ENCODE results near the gene DOCK4. TPM values are rescaled to one million over a fixed set of nuclear protein-coding genes. Genes with fewer than 3 reads are reported as not detected.

The DOCK4 gene
- polyA plus RNA-seq, 1 donor from 2014 or later, result not detected

DNA sequence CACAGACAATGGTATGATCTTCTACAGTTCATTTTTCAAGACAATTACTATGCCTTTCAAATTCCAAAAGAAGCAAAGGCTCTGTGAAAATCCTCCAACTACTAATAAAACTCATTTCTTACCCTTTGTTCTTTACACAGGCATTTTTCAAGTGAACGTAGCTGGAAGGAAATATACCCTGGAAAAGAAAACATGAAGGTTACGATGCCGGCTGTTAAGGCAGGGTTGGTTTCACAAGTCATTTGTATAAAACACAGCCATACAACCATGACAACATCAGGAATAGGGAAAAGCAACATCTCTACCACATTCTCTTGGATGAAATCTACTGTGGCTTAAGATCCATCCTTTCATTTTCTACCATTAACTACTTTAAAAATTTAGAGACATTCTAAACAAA lies 207.9 kb downstream of the DOCK4 start:
- Mint-ChIP-seq H3K36me3 (no peaks in the 10 kb centered on the region), H3K27ac (no peak overlapping the region), H3K27me3 (peaks cover 5% of the 10 kb centered on the region), H3K9me3 (no peaks in the 10 kb centered on the region), H3K4me3 (no peak overlapping the region), H3K4me1 (peaks cover 0 to 2% (median 0%) of the 10 kb centered on the region in 3 donors)

DNA sequence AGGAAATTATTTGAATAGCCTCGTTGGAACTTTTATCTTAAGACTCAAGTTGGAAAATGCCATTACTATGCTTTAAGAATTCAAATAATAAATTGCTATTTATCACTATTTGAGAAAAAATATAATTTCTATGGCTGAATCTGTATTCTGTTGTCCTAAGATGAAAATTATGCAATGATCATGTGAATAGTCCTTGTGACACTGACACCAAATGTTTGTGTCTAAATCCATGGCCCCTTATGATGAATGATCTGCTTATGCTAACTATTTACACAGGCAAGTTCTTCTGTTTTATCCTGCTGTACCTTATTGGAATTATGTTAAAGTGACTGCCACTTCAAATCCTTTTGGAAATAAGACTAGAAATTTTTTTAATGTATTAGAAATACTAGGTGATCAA lies 208.7 kb downstream of the DOCK4 start:
- H3K4me1 Mint-ChIP-seq, result peaks cover 0 to 2% (median 0%) of the 10 kb centered on the region in 3 donors
- no peaks in the 10 kb centered on the region for H3K36me3 Mint-ChIP-seq
- no peak overlapping the region for H3K27ac Mint-ChIP-seq
- H3K27me3 Mint-ChIP-seq, result peaks cover 2% of the 10 kb centered on the region
- no peaks in the 10 kb centered on the region for H3K9me3 Mint-ChIP-seq
- H3K4me3 Mint-ChIP-seq, result no peak overlapping the region

DNA sequence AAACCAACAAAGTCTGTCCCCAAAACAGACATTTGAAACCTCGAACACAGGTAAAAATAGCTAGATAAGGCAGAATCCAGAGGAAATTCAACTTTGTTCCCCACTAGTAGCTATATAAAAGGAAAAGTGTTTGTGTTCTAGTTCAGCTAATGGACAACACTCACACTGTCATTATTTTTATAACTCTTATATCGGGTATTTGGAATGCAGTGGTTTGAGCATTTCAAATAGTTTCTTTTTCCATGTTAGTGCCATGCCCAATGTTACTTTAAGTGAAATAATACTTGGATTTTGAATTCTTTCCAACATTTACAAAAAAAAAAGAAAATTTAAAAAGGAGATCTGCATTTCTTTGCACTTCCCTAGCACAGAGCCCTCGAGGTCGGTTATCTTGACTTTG lies 213.6 kb downstream of the DOCK4 start:
- Mint-ChIP-seq H3K36me3 (no peaks in the 10 kb centered on the region), H3K9me3 (no peaks in the 10 kb centered on the region), H3K27me3 (peaks cover 2% of the 10 kb centered on the region), H3K27ac (no peak overlapping the region), H3K4me3 (no peak overlapping the region), H3K4me1 (no peaks in the 10 kb centered on the region)

DNA sequence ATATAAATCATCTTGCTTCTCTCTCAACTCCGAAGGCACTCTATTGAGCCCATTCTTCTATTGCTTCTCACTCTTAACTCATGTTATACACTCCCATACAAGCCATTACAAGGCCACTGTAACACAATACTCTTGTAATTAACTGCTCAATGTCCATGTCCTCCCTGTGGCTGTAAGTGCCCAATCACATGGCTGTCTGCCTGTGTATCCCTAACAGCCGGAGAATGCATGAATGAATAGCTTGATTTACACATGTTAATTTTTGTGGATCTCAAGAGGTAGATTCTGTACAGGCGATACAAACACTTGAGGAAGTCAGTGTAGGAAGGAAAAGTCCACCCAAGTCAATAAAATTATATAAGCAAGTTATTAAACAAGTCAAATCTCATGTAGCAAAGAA lies 215.6 kb downstream of the DOCK4 start:
- no peak overlapping the region for H3K4me3 Mint-ChIP-seq
- peaks cover 6% of the 10 kb centered on the region for H3K27me3 Mint-ChIP-seq
- peaks cover 0 to 4% (median 3%) of the 10 kb centered on the region in 3 donors for H3K4me1 Mint-ChIP-seq
- H3K27ac Mint-ChIP-seq, result no peak overlapping the region
- H3K9me3 Mint-ChIP-seq, result no peaks in the 10 kb centered on the region
- H3K36me3 Mint-ChIP-seq, result no peaks in the 10 kb centered on the region

DNA sequence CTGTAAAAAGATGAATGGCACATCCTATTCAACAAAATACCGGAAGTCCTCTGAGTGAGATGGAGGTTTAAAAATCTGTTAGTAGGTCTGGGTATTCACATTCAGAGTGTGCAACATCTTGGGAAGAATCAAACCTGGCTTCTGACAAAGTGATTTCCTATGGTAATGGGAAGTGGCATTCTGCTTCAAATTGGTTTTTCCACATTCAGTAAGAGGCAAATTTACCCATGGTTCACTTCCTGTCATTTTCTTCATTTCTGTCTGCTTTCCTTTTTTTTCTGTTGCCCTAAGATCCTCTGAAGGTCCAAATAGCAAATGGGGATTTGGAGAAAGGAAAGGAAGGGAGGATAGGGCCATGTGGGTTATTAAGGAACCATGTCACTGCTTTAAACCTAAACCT lies 218.3 kb downstream of the DOCK4 start:
- no peak overlapping the region for H3K4me3 Mint-ChIP-seq
- no peak overlapping the region for H3K27ac Mint-ChIP-seq
- H3K27me3 Mint-ChIP-seq, result peaks cover 5% of the 10 kb centered on the region
- H3K9me3 Mint-ChIP-seq, result no peaks in the 10 kb centered on the region
- H3K36me3 Mint-ChIP-seq, result no peaks in the 10 kb centered on the region
- H3K4me1 Mint-ChIP-seq, result peaks cover 0 to 4% (median 3%) of the 10 kb centered on the region in 3 donors

DNA sequence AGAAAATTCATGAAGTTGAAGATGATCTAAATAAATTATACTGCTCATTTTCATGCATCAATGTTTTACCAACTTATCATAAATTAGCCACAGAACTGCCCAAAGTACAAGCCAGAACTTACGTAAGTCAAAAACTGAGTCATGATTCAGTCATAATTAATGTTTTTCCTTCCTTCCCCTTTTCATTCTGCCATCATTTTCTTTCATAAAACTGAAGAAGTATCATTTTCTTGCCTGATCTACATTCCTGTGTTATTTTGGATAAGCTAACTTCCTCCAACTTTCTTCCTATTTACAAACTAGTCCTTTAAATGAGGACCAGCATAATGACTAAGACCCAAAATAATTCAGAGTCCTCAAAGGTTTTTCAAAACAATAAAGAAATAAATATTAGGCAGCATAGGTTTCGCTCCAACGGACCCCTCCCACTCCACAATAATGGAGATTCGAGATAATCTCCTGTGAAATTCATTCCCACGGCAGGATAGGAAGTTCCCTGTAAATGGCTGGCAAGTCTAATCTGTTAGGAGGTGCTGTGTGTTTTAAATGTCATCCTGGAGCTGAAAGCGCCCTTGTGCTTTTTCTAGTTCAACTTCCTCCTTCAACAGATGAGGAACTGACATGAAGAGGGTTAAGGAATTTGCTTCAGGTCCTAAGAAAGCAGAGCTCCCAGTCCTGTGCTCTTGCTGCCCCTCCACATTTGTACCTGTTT lies 218.9 kb downstream of the DOCK4 start:
- peaks cover 0 to 4% (median 3%) of the 10 kb centered on the region in 3 donors for H3K4me1 Mint-ChIP-seq
- H3K9me3 Mint-ChIP-seq, result no peaks in the 10 kb centered on the region
- no peaks in the 10 kb centered on the region for H3K36me3 Mint-ChIP-seq
- peak overlapping the region in 2 of 4 donors; percentile 1 to 25 for H3K4me3 Mint-ChIP-seq
- peaks cover 5% of the 10 kb centered on the region for H3K27me3 Mint-ChIP-seq
- no peak overlapping the region for H3K27ac Mint-ChIP-seq

DNA sequence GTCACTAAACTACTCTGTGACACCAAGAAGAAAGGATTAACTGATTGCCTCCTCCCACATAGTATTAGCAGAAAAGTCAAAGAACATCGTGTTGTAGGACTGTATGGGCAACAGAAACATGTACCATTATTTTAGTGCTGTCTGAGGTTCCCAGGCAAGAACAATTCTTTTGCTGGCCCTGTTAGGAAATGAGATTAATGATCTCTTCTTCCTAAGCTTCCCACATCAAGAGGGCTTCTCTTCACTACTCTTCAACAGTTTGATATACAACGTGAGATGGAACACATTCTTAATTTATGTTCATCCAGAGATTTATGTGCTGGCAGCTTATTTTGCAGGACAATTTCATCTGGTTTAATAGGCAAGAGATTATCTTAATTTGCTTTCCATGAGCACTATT lies 219.6 kb downstream of the DOCK4 start:
- no peaks in the 10 kb centered on the region for H3K9me3 Mint-ChIP-seq
- H3K27me3 Mint-ChIP-seq, result peaks cover 5% of the 10 kb centered on the region
- no peak overlapping the region for H3K4me3 Mint-ChIP-seq
- H3K27ac Mint-ChIP-seq, result no peak overlapping the region
- H3K36me3 Mint-ChIP-seq, result no peaks in the 10 kb centered on the region
- H3K4me1 Mint-ChIP-seq, result peaks cover 0 to 4% (median 3%) of the 10 kb centered on the region in 3 donors

DNA sequence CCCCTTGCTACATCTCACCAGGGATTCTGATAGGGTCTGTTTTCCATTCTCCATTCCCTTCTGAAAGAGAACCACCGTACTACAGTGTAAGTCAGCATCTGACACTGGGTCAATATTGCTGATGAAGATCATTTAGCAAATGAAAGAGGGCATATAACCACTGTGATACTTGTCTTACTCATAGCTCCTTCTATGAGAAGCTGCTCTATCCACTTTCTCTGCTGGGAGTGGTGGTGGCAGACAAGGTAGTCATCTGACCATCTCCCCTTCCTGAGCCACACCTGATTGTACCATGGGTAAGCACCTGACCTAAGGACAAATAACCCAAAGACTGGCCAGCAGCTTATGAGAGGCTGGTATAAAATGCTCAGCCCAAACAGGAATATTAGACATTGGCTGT lies 220.4 kb downstream of the DOCK4 start:
- peaks cover 5% of the 10 kb centered on the region for H3K27me3 Mint-ChIP-seq
- H3K27ac Mint-ChIP-seq, result peak overlapping the region in 1 of 3 donors; percentile 18
- no peaks in the 10 kb centered on the region for H3K36me3 Mint-ChIP-seq
- no peaks in the 10 kb centered on the region for H3K9me3 Mint-ChIP-seq
- no peak overlapping the region for H3K4me3 Mint-ChIP-seq
- H3K4me1 Mint-ChIP-seq, result peaks cover 0 to 4% (median 3%) of the 10 kb centered on the region in 3 donors

DNA sequence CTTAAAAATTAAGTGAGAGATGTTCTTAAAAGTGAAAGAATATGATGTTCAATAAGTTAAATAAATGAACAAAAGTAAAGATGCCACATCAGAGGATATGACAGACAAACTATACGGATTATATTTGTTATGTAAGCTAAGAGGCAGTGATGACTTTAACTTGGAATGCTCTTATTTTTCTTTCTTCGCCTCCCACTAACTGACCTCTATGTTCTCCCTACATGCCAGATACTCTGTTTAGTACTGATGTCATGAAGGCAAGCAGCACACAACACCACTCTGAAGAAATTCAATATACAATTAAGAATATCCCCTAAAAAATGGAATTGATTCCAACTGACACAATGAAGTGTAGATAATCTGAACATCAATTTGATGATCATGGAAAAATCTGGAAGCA lies 223.4 kb downstream of the DOCK4 start:
- Mint-ChIP-seq H3K4me3 (no peak overlapping the region), H3K4me1 (peaks cover 0 to 4% (median 3%) of the 10 kb centered on the region in 3 donors), H3K9me3 (no peaks in the 10 kb centered on the region), H3K36me3 (no peaks in the 10 kb centered on the region), H3K27me3 (peaks cover 5% of the 10 kb centered on the region), H3K27ac (no peak overlapping the region)

DNA sequence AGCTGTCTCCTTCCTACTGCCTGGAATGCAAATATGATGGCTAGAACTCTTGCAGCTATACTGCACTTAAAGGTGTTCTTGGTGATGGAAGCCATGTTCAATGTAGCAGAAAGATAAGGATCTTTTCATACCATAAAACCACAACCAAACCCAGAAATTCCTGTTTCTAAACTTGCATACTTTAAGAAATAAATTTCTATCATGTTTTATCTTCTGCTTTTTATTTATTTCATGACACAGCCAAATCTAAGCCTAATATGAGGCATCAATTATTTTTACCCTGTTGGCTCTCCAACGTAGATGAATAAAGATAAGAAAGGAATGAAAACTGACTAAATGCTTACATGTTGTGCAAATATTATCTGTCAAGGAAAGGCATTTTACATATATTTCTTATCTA lies 224.1 kb downstream of the DOCK4 start:
- no peak overlapping the region for H3K4me3 Mint-ChIP-seq
- H3K36me3 Mint-ChIP-seq, result no peaks in the 10 kb centered on the region
- H3K9me3 Mint-ChIP-seq, result no peaks in the 10 kb centered on the region
- H3K27me3 Mint-ChIP-seq, result peaks cover 2% of the 10 kb centered on the region
- H3K27ac Mint-ChIP-seq, result no peak overlapping the region
- peaks cover 0 to 1% (median under 1%) of the 10 kb centered on the region in 3 donors for H3K4me1 Mint-ChIP-seq

DNA sequence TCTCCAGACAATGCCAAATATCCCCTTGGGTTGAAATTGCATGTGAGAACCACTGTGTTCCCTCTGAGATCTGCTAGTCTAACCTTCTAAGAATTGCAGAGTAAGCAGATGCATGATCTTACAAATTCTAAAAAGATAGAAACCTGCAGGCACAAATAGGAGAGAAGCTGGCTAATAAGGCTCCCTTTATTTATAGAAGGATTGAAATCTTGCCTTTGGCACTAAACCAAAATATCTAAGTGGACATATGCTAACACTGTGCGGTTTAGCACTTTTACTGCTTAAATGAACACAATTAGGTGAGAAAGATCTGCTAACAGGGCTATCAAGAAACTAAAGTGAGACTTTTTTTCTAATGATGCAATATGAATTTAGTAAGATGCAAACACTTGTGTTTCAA lies 225.5 kb downstream of the DOCK4 start:
- H3K4me3 Mint-ChIP-seq, result no peak overlapping the region
- no peak overlapping the region for H3K27ac Mint-ChIP-seq
- H3K4me1 Mint-ChIP-seq, result no peaks in the 10 kb centered on the region
- no peaks in the 10 kb centered on the region for H3K27me3 Mint-ChIP-seq
- no peaks in the 10 kb centered on the region for H3K36me3 Mint-ChIP-seq
- H3K9me3 Mint-ChIP-seq, result no peaks in the 10 kb centered on the region

DNA sequence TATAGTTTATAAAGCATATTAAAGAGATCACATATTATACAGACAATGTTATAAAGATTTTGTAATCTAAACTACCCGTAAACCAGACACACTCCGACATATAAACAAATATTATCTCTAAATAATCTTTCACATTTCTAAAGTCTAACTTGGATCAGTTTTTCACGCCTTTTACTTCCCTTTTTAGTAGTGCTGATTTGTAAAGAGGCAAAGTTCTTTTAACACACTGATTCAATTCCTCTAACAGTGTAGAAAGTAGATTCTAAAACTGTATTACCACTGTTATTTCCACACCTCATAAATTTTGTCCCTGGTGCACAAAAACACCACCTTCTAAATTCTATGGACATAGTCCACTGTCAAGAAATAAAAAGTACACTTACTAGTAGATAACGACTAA lies 230.9 kb downstream of the DOCK4 start:
- Mint-ChIP-seq H3K27me3 (no peaks in the 10 kb centered on the region), H3K27ac (no peak overlapping the region), H3K9me3 (no peaks in the 10 kb centered on the region), H3K36me3 (no peaks in the 10 kb centered on the region), H3K4me3 (no peak overlapping the region), H3K4me1 (no peaks in the 10 kb centered on the region)

DNA sequence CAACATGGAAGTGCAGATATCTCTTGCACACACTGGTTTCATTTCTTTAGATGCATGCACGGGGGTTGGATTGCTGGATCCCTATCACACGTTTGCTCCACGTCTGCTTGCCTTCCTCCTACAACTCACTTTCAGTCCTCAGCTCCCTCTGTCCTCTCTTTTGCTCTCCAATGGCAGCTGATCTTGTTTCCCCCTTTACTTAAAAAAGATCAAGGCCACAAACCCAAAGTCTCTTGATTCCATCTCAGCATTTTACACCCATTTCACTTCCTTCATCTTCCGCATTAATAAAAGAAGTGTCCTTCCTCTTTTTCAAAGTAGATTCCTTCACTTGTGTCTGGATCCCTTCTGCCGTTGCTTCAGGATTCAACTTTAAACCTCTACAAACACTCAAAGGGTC lies 245.2 kb downstream of the DOCK4 start:
- no peak overlapping the region for H3K4me3 Mint-ChIP-seq
- no peaks in the 10 kb centered on the region for H3K27me3 Mint-ChIP-seq

DNA sequence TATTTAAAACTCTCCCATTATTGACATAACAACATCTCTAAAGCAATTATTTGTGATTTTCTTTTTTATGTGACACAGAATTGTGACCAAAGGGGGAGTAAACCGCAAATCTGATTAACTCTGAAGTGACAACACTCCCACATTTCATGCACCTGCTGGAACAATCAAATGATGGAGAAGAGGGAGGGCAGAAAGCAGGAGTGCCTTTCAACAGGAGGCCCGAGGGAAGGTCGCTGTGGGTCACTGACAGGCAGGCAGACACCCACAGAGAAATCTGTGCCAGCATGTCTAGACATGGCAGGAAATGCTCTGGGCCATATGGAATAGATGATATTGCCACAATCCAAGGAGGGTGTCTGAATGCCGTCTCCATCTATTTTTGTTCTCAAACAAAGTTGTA lies 247.3 kb downstream of the DOCK4 start:
- Mint-ChIP-seq H3K36me3 (no peaks in the 10 kb centered on the region), H3K4me3 (no peak overlapping the region)

More for the DNA sequence above, 245.2 kb downstream of the DOCK4 start:
- Mint-ChIP-seq H3K36me3 (no peaks in the 10 kb centered on the region), H3K9me3 (no peaks in the 10 kb centered on the region), H3K27ac (no peak overlapping the region), H3K4me1 (no peaks in the 10 kb centered on the region)

DNA sequence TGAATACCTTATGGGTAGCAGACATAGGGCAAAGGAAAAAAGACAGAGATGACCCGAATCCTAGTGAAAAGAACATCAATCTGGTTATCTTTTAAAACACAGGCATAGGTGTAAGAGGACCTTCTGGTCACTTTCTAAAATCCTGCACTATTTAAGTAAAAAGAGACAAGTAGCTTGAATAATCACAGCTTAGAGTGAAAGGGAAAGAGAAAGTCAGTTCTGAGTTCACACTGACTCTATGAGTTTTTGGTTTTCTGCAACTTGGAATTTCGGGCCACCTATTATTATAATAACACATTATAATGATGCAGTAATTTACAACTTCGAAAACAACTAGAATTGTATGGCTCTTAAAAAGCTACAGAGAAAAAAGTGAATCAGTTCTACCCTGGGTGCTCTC lies 247.8 kb downstream of the DOCK4 start:
- Mint-ChIP-seq H3K27ac (no peak overlapping the region), H3K27me3 (no peaks in the 10 kb centered on the region), H3K4me3 (no peak overlapping the region), H3K9me3 (no peaks in the 10 kb centered on the region), H3K36me3 (no peaks in the 10 kb centered on the region), H3K4me1 (no peaks in the 10 kb centered on the region)

More for the DNA sequence above, 247.3 kb downstream of the DOCK4 start:
- Mint-ChIP-seq H3K4me1 (no peaks in the 10 kb centered on the region), H3K9me3 (no peaks in the 10 kb centered on the region), H3K27ac (no peak overlapping the region), H3K27me3 (no peaks in the 10 kb centered on the region)

DNA sequence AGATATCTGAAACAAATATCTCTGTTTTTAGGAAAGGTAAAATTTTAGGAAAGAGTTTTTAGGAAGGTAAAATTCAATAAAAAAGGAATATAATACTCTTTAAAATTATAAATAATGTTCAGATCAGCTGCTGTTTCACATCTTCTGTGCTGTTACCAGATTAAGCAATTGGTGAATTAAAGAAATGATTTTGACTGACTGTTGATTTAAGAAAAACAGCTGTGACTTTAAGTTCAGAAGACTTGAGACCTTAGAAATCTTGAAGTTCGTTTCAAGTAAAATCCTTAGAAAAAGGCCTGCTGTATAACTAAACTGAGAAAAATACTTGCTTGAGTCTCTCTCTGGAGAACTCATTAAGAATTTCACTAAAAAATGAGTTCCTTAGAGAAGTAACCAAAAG lies 250.6 kb downstream of the DOCK4 start:
- H3K4me1 Mint-ChIP-seq, result no peaks in the 10 kb centered on the region
- no peaks in the 10 kb centered on the region for H3K27me3 Mint-ChIP-seq
- H3K9me3 Mint-ChIP-seq, result no peaks in the 10 kb centered on the region
- H3K4me3 Mint-ChIP-seq, result no peak overlapping the region
- H3K36me3 Mint-ChIP-seq, result no peaks in the 10 kb centered on the region
- no peak overlapping the region for H3K27ac Mint-ChIP-seq
